Stimulated activated CD8-positive, alpha-beta memory T cell treated with anti-CD3 and anti-CD28 coated beads, Interleukin-12 subunit alpha, Interleukin-12 subunit beta, amount 100 ng/mL, for 1 hour (primary cell): Measurements from ENCODE around the gene CDH13.

Experiments used
- DNase-seq: peaks from one replicate; pipeline ENCODE4 v3.0.0-alpha.2; 2020; ENCODE audit warnings: low read depth

The CDH13 gene

GRCh38 chr16:83807710-83808572 is 1181.2 kb downstream of the CDH13 start, which contains the start of gene HSBP1:
TSS of gene HSBP1 (plus strand) at chr16:83807978. CDS start at chr16:83808077, 99 bp downstream.
- DNase-seq, result peak; percentile 88

- DNase-seq, result no peak
Observed at GRCh38 chr16:83808573-83809014, 1181.8 kb downstream of the CDH13 start.

- no peak for DNase-seq
Observed at GRCh38 chr16:83809092-83809491, 1182.3 kb downstream of the CDH13 start.

- DNase-seq, result no peak
Observed at GRCh38 chr16:83810901-83811300, 1184.1 kb downstream of the CDH13 start.

GRCh38 chr16:83813823-83814658 is 1187.3 kb downstream of the CDH13 start:
- DNase-seq, result no peak

GRCh38 chr16:83814659-83814985 is 1187.9 kb downstream of the CDH13 start:
- DNase-seq, result no peak

GRCh38 chr16:83817022-83817421 is 1190.3 kb downstream of the CDH13 start:
- no peak for DNase-seq

GRCh38 chr16:83818276-83818675 is 1191.5 kb downstream of the CDH13 start:
- DNase-seq, result no peak

GRCh38 chr16:83819361-83819760 is 1192.6 kb downstream of the CDH13 start:
- no peak for DNase-seq

- DNase-seq, result peak; percentile 56
Observed at GRCh38 chr16:83826146-83826913, 1199.6 kb downstream of the CDH13 start.

- no peak for DNase-seq
Observed at GRCh38 chr16:83830091-83830768, 1203.5 kb downstream of the CDH13 start.

GRCh38 chr16:83830769-83831455 is 1204.1 kb downstream of the CDH13 start:
- DNase-seq, result no peak

GRCh38 chr16:83831456-83831987 is 1204.8 kb downstream of the CDH13 start:
- DNase-seq, result no peak

- DNase-seq, result no peak
Observed at GRCh38 chr16:83833921-83834320, 1207.2 kb downstream of the CDH13 start.

GRCh38 chr16:83835586-83836566 is 1209.1 kb downstream of the CDH13 start:
- no peak for DNase-seq

GRCh38 chr16:83837566-83837965 is 1210.8 kb downstream of the CDH13 start:
- no peak for DNase-seq

GRCh38 chr16:83838151-83838550 is 1211.4 kb downstream of the CDH13 start:
- no peak for DNase-seq

- no peak for DNase-seq
Observed at GRCh38 chr16:83839561-83839960, 1212.8 kb downstream of the CDH13 start.

- DNase-seq, result no peak
Observed at GRCh38 chr16:83840060-83840617, 1213.4 kb downstream of the CDH13 start.
